GM23338 (cell line): ENCODE measurements around the gene NRP2. TPM values are rescaled to one million over a fixed set of nuclear protein-coding genes. Genes with fewer than 3 reads are reported as not detected.

Experiments
- ATAC-seq: fragments of 200-7000 bp; cut with Tn5 transposase; 3 replicates; pipeline ENCODE4 v1.9.1; 2020
- DNase-seq: peaks from one replicate; pipeline ENCODE4 v3.0.0-alpha.2; 2015; ENCODE audit warnings: low spot score
- H2AFZ ChIP-seq: fragments of 200-600 bp; sonication (generic); 2 replicates; pipeline ENCODE4 v1.8.0; 2016; ENCODE audit warnings: antibody characterized with exemption, mild to moderate bottlenecking, moderate library complexity
- H3F3A ChIP-seq: fragments of 200-600 bp; sonication (generic); replicated peaks from 2 replicates; pipeline ENCODE4 v1.8.0; 2017; ENCODE audit warnings: antibody characterized with exemption, mixed run types, low read depth
- H3K27ac ChIP-seq: fragments of 200-600 bp; sonication (generic); 2 replicates; pipeline ENCODE4 v1.6.1; 2016; ENCODE audit warnings: low read depth
- H3K27me3 ChIP-seq: fragments of 200-600 bp; sonication (generic); 2 replicates; pipeline ENCODE4 v1.8.0; 2016; ENCODE audit warnings: mild to moderate bottlenecking, mixed run types, moderate library complexity; ENCODE audit not compliant: insufficient read depth
- H3K36me3 ChIP-seq: fragments of 200-600 bp; sonication (generic); 2 replicates; pipeline ENCODE4 v1.8.0; 2016; ENCODE audit warnings: mild to moderate bottlenecking; ENCODE audit not compliant: insufficient read depth
- H3K4me1 ChIP-seq: fragments of 200-600 bp; sonication (generic); 2 replicates; pipeline ENCODE4 v1.8.0; 2016; ENCODE audit warnings: mild to moderate bottlenecking, moderate library complexity; ENCODE audit not compliant: insufficient read depth
- H3K4me2 ChIP-seq: fragments of 200-600 bp; sonication (generic); 2 replicates; pipeline ENCODE4 v1.7.1; 2017; ENCODE audit warnings: mixed run types
- H3K4me3 ChIP-seq: fragments of 200-600 bp; sonication (generic); 2 replicates; pipeline ENCODE4 v1.6.1; 2016; ENCODE audit warnings: mixed run types
- H3K79me2 ChIP-seq: fragments of 200-600 bp; sonication (generic); replicated peaks from 2 replicates; pipeline ENCODE4 v1.8.0; 2017; ENCODE audit warnings: mild to moderate bottlenecking; ENCODE audit not compliant: insufficient read depth
- H3K9me2 ChIP-seq: fragments of 200-600 bp; sonication (generic); 2 replicates; pipeline ENCODE4 v1.8.0; 2017; ENCODE audit not compliant: insufficient read depth
- H4K20me1 ChIP-seq: fragments of 200-600 bp; sonication (generic); replicated peaks from 2 replicates; pipeline ENCODE4 v1.8.0; 2017; ENCODE audit warnings: mild to moderate bottlenecking; ENCODE audit not compliant: insufficient read depth
- H3K27ac Mint-ChIP-seq: 2 replicates; pipeline ENCODE4 v1.8.0; 2020; ENCODE audit warnings: inconsistent platforms, mild to moderate bottlenecking, moderate library complexity, mixed read lengths
- H3K27me3 Mint-ChIP-seq: 3 replicates; pipeline ENCODE4 v1.8.0; 2022; ENCODE audit warnings: low read depth, mild to moderate bottlenecking, moderate library complexity, mixed read lengths, inconsistent platforms; ENCODE audit not compliant: insufficient read depth, poor library complexity
- H3K36me3 Mint-ChIP-seq: 3 replicates; pipeline ENCODE4 v1.8.0; 2021; ENCODE audit warnings: low read depth, mild to moderate bottlenecking, inconsistent platforms, moderate library complexity, mixed read lengths
- H3K4me1 Mint-ChIP-seq: 3 replicates; pipeline ENCODE4 v1.8.0; 2020; ENCODE audit warnings: mild to moderate bottlenecking, inconsistent platforms, mixed read lengths
- H3K4me3 Mint-ChIP-seq: 3 replicates; pipeline ENCODE4 v1.8.0; 2021; ENCODE audit warnings: moderate library complexity, mild to moderate bottlenecking, inconsistent platforms, mixed read lengths
- H3K9me3 Mint-ChIP-seq: 3 replicates; pipeline ENCODE4 v1.8.0; 2020; ENCODE audit warnings: moderate library complexity, mild to moderate bottlenecking, inconsistent platforms, mixed read lengths
- CREB1 ChIP-seq: fragments of 250-450 bp; sonication (Bioruptor Pico); IDR thresholded peaks from 2 replicates; pipeline ENCODE4 v1.5.0; 2020; ENCODE audit warnings: low read depth, mild to moderate bottlenecking, moderate library complexity
- CTCF ChIP-seq, 2 experiments: fragments of 200-600 bp in 1 of 2; sonication (generic) in 1 of 2; conservative IDR thresholded peaks; 2 replicates each; pipeline versions ENCODE4 v1.5.1 to v1.6.1; 2016 to 2017; ENCODE audit warnings: antibody characterized with exemption in 2 of 2, low read depth in 2 of 2, mild to moderate bottlenecking in 2 of 2, moderate library complexity in 1 of 2
- ETS1 ChIP-seq: IDR thresholded peaks from 2 replicates; pipeline ENCODE4 v1.6.1; 2016; ENCODE audit warnings: antibody characterized with exemption
- EZH2 ChIP-seq: fragments of 200-600 bp; sonication (generic); IDR thresholded peaks from one replicate; pipeline ENCODE4 v1.8.0; 2017; ENCODE audit warnings: antibody characterized with exemption, mild to moderate bottlenecking, low read depth; ENCODE audit not compliant: unreplicated experiment
- EZH2phosphoT487 ChIP-seq: fragments of 200-600 bp; sonication (generic); IDR thresholded peaks from one replicate; pipeline ENCODE4 v1.8.1; 2018; ENCODE audit warnings: antibody characterized with exemption; ENCODE audit not compliant: unreplicated experiment
- JUNB ChIP-seq: IDR thresholded peaks from one replicate; pipeline ENCODE4 v1.6.1; 2016; ENCODE audit warnings: antibody characterized with exemption; ENCODE audit not compliant: unreplicated experiment
- NANOG ChIP-seq: IDR thresholded peaks from 2 replicates; pipeline ENCODE4 v1.6.1; 2016; ENCODE audit warnings: antibody characterized with exemption, borderline replicate concordance
- POLR2AphosphoS5 ChIP-seq: IDR thresholded peaks from 2 replicates; pipeline ENCODE4 v1.6.1; 2016; ENCODE audit warnings: antibody characterized with exemption, low read depth
- REST ChIP-seq: IDR thresholded peaks from one replicate; pipeline ENCODE4 v1.6.1; 2018; ENCODE audit warnings: antibody characterized with exemption; ENCODE audit not compliant: unreplicated experiment
- STAT1 ChIP-seq: IDR thresholded peaks from one replicate; pipeline ENCODE4 v1.6.1; 2016; ENCODE audit warnings: antibody characterized with exemption; ENCODE audit not compliant: unreplicated experiment
- ZNF114 ChIP-seq: fragments of 250-450 bp; sonication (Bioruptor Pico); IDR thresholded peaks from 2 replicates; pipeline ENCODE4 v1.5.0; 2020; ENCODE audit warnings: mild to moderate bottlenecking, moderate library complexity
- ZNF331 ChIP-seq: fragments of 250-450 bp; sonication (Bioruptor Pico); IDR thresholded peaks from 2 replicates; pipeline ENCODE4 v1.5.0; 2020; ENCODE audit warnings: low read depth, mild to moderate bottlenecking, moderate library complexity
- ZNF462 ChIP-seq: fragments of 250-450 bp; sonication (Bioruptor Pico); IDR thresholded peaks from 2 replicates; pipeline ENCODE4 v1.5.0; 2020; ENCODE audit warnings: mild to moderate bottlenecking, moderate library complexity
- polyA plus RNA-seq: library from polyadenylated mRNA; unstranded; fragments of >200 nt; fragmentation: Nextera tagmentation; extraction: Ambion mirVana; gene quantifications from 2 replicates; pipeline ENCODE4 v1.2.1, GENCODE V29; 2016
- total RNA-seq: library from RNA; depleted of rRNA; stranded (reverse); fragments of >200 nt; shearing (Covaris generic); gene quantifications from 2 replicates; pipeline ENCODE4 v1.2.3, GENCODE V29; 2014

The NRP2 gene
- total and polyA plus RNA-seq, 2 experiments from 2014 or later: 18.4 to 22.0 TPM

GRCh38 chr2:205833864-205834263, 151.6 kb downstream of the NRP2 start:
- Mint-ChIP-seq H3K9me3 (peaks cover 15% of the 10 kb centered on the region), H3K27me3 (no peaks in the 10 kb centered on the region), H3K36me3 (peaks cover 20% of the 10 kb centered on the region; the same call in 2 of the 3 replicates), H3K4me3 (no peak overlapping the region), H3K27ac (no peak overlapping the region), H3K4me1 (peaks cover 26% of the 10 kb centered on the region)
- TF ChIP-seq ZNF462 (CRISPR knock-in tag): no peak
- TF ChIP-seq JUNB: no peak
- TF ChIP-seq CTCF (conservative IDR thresholded peaks at IDR 0.05; ENCODE audit: low read depth in 2 of 2): no peak
- TF ChIP-seq EZH2phosphoT487: no peak
- no peak for TF ChIP-seq ZNF331 (CRISPR knock-in tag)
- TF ChIP-seq REST: no peak
- TF ChIP-seq CREB1 (CRISPR knock-in tag): no peak
- no peak for TF ChIP-seq NANOG
- no peak for TF ChIP-seq ZNF114 (CRISPR knock-in tag)
- no peak for TF ChIP-seq STAT1
- no peak for TF ChIP-seq ETS1
- TF ChIP-seq POLR2AphosphoS5: no peak
- TF ChIP-seq EZH2: no peak
- 0 out of 2 replicates have a peak, but pooled peaks cover 10% of the 10 kb centered on the region for H3K36me3 ChIP-seq
- DNase-seq (no peak), ATAC-seq (no peak)
- H3K27ac ChIP-seq: no peak overlapping the region
- no peak overlapping the region for H3K4me3 ChIP-seq
- H4K20me1 ChIP-seq: no peaks in the 10 kb centered on the region
- no peaks in the 10 kb centered on the region for H3K79me2 ChIP-seq
- H3F3A ChIP-seq: no peaks in the 10 kb centered on the region
- no peak overlapping the region; the same call in 1 of the 2 replicates for H2AFZ ChIP-seq
- peaks cover 17% of the 10 kb centered on the region; the same call in 1 of the 2 replicates for H3K9me2 ChIP-seq
- no peaks in the 10 kb centered on the region for H3K27me3 ChIP-seq
- peaks cover 21% of the 10 kb centered on the region for H3K4me1 ChIP-seq
- H3K4me2 ChIP-seq: no peak overlapping the region
